Fibroblast of lung (primary cell): ENCODE measurements around the gene EYA2.

Source experiments
- CTCF ChIP-seq, 2 donors: IDR thresholded peaks in 1 of 2; conservative IDR thresholded peaks in 1 of 2; 1 replicate in 1 of 2; 2 replicates in 1 of 2; pipeline ENCODE4 v1.5.1; 2011 to 2012; ENCODE audit warnings: low read length in 2 of 2, control low read depth in 1 of 2, inconsistent platforms in 1 of 2, low read depth in 1 of 2, mild to moderate bottlenecking in 1 of 2
- EZH2 ChIP-seq: IDR thresholded peaks from 2 replicates; pipeline ENCODE4 v1.5.1; 2012; ENCODE audit warnings: low read length, control low read depth, mild to moderate bottlenecking; ENCODE audit errors: missing control alignments

DNA sequence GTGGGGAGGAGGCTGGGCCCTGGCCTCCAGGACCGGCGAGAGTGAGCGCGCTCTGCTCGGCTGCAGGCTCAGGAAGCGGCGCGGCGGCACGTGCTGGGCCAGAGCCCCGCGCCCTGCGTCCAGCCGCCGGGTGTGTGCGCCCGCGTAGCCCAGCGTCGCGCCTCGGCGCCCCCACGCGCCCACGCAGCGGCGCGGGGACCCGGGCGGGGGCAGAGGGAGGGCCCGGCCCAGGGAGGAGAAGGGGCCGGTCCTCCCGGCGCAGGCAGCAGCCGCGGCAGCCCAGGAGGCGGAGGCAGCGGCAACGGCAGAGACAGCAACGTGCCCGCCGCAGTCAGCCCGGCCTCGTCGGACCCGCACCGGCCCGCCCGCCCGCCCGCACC is at the start of gene EYA2:
- no peak for TF ChIP-seq CTCF (conservative IDR thresholded peaks at IDR 0.05 in 1 of 2, IDR thresholded peaks at IDR 0.05 in 1 of 2; ENCODE audit: low read depth in 1 of 2, low read length in 2 of 2)
- TF ChIP-seq EZH2: no peak
